ENCODE data around the gene FAM120B.
"Not testable (repeated sequence)": the region's sequence is repeated elsewhere in the genome, so short reads cannot be mapped to it uniquely, and the experiment has no call there.

The FAM120B gene

GRCh38 chr6:170394980-170395379, 88.4 kb downstream of the FAM120B start:
- no peak for DNase-seq

GRCh38 chr6:170398743-170399369, 92.3 kb downstream of the FAM120B start:
- DNase-seq = not testable (repeated sequence)

- DNase-seq = not testable (repeated sequence)
Observed at GRCh38 chr6:170399955-170400558, 93.5 kb downstream of the FAM120B start.

GRCh38 chr6:170402318-170403040, 95.9 kb downstream of the FAM120B start:
- no peak for DNase-seq

GRCh38 chr6:170403451-170403850, 96.9 kb downstream of the FAM120B start:
- no peak for DNase-seq

- DNase-seq = no peak
Observed at GRCh38 chr6:170404036-170404435, 97.5 kb downstream of the FAM120B start.

- DNase-seq = no peak
Observed at GRCh38 chr6:170404697-170405096, 98.1 kb downstream of the FAM120B start.

GRCh38 chr6:170405311-170405975, 98.9 kb downstream of the FAM120B start:
- peak; percentile 1 for DNase-seq

GRCh38 chr6:170407200-170407599, 100.6 kb downstream of the FAM120B start:
- no peak for DNase-seq

GRCh38 chr6:170407932-170408331, 101.4 kb downstream of the FAM120B start:
- no peak for DNase-seq

GRCh38 chr6:170409746-170410145, 103.2 kb downstream of the FAM120B start:
- not testable (repeated sequence) for DNase-seq

GRCh38 chr6:170410241-170410640, 103.7 kb downstream of the FAM120B start:
- no peak for DNase-seq

GRCh38 chr6:170415318-170415717, 108.8 kb downstream of the FAM120B start:
- no peak for DNase-seq

- DNase-seq = no peak
Observed at GRCh38 chr6:170416303-170416702, 109.7 kb downstream of the FAM120B start.

GRCh38 chr6:170416959-170417606, 110.5 kb downstream of the FAM120B start:
- DNase-seq = no peak

GRCh38 chr6:170417881-170418280, 111.3 kb downstream of the FAM120B start:
- no peak for DNase-seq

- no peak for DNase-seq
Observed at GRCh38 chr6:170420283-170420682, 113.7 kb downstream of the FAM120B start.

GRCh38 chr6:170420791-170421776, 114.5 kb downstream of the FAM120B start:
- DNase-seq = no peak

GRCh38 chr6:170421921-170422320, 115.4 kb downstream of the FAM120B start:
- no peak for DNase-seq

- no peak for DNase-seq
Observed at GRCh38 chr6:170423030-170423429, 116.5 kb downstream of the FAM120B start.

- DNase-seq = no peak
Observed at GRCh38 chr6:170423814-170424603, 117.5 kb downstream of the FAM120B start.

All from KG1 (cell line).